Non-pigmented ciliary epithelial cell (primary cell): Measurements from ENCODE around the gene ABI3.
"Not testable (repeated sequence)": the region's sequence is repeated elsewhere in the genome, so short reads cannot be mapped to it uniquely, and the experiment has no call there.

Source experiments
- DNase-seq: peaks from one replicate; pipeline ENCODE4 v3.0.0-alpha.2; 2010; ENCODE audit warnings: low read depth

Gene ABI3

DNA sequence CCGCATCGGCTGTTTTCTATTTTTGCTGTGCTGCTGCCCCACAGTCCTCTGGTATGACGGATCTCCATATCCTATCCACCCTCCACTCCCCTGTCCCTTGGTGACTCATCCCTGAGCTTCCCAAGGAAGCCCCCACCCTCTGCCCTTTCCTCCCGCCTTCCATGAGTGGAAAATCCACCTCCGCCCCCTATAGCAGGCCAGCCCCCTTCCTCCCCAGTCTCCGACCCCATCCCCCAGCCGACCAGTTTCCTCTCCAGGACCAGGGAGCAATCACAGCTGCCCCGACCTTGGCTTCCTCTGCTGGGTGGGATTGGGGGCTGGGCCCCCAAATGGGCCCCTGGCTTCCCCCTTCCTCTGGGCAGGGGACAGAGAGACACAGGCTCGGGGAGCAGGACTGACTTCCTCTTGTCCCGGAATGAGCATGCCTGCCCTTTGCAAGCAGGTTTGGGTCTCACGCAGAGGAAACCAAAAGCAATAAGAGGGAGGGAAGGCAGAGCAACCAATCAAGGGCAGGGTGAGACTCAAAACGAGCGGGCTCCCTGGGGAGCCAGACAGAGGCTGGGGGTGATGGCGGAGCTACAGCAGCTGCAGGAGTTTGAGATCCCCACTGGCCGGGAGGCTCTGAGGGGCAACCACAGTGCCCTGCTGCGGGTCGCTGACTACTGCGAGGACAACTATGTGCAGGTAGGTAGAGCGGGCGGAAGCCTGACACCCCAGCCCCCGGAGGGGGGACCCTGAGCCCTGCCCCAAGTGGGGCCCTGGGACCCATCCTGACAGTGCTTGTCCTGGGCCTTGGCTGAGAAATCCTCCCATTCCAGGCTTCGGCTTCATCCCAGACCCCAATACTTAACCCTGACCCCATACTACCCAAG is at the start of gene ABI3, which contains the start of gene GNGT2:
ABI3 (plus strand) TSS at position 550 of the 872 bp plus-strand sequence; CDS start at position 568, 18 bp downstream.
GNGT2 (minus strand) TSS at position 417 of the 872 bp plus-strand sequence. CDS start 3,152 bp downstream, outside the sequence.
- DNase-seq: no peak

DNA sequence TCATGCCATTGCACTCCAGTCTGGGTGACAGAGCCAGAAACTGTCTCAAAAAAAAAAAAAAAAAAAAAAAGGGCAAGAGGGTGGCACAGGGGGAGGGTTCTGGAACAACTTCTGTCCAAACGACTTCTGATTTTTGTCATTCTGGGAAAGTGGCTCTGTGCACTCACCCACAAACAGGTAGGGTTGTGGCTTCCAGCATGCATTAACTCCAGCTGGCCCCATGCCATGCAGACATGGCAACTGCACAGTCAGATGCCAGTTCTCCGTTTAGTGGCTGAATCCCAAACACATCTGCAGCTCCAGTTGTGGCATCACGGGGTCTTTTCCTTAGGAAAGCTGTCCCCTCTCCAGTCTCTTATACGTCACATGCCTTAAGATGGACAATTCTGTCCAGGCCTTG is 47.6 kb upstream of the ABI3 start:
- DNase-seq: no peak

GRCh38 chr17:49165143-49165542 is 45.4 kb upstream of the ABI3 start:
- DNase-seq: no peak

- DNase-seq: no peak
Measured at GRCh38 chr17:49168706-49169105, 41.8 kb upstream of the ABI3 start.

DNA sequence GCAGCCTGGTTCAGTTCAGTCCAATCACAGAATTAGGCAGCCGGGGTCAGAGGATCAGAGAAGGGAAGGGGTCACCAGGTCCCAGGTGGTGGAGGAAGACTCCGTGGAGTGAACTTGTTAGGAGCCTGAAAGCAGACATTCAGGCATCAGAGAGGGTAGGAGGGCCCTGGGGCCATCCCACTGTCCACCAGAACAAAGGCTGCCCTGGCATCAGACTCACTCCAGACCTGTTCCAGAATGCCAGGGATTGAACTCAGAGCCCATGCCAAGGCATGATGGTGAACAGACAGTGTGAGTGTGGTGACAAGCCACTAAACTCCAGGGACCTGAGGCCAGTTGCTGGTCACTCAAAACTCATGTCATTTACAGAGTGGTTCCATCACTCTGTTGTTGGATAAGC is 40.3 kb upstream of the ABI3 start:
- DNase-seq: no peak

- DNase-seq: not testable (repeated sequence)
Measured at GRCh38 chr17:49170711-49171110, 39.8 kb upstream of the ABI3 start.

DNA sequence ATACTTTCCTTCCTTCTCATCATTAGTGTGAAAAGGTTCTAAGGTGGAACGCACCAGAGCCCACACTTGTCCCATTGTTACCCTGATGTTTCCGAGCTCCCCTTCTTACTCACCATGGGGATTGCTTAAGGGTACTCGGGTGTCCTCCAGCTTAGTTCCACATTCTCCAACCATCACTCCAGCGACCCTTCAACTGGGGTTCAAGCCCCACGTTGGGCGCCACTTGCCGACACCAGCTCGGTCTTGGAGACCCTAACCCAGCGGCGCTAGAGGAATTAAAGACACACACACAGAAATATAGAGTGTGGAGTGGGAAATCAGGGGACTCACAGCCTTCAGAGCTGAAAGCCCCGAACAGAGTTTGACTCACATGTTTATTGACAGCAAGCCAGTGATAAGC is 34.5 kb upstream of the ABI3 start:
- DNase-seq: not testable (repeated sequence)

DNA sequence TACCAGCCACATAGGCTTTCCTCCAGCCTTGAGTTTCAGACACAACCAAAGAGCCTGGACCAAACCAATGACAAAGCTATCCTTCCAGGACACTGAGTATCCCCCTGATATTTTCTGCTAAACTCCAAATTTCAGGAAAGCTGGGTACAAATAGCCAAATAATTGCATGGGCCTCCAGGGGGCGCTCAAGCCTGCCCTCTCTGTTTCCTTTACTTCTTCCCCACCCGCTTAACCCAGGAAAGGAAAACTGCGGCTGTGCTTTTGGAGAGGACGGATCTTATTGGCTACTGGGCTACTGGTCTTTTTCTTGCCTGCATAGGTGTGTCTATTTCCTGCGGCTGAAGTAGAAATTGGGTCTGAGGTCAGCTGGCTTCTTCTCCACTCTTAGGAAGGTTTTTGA is 30.2 kb upstream of the ABI3 start:
- no peak for DNase-seq

GRCh38 chr17:49180998-49181635 is 29.4 kb upstream of the ABI3 start:
- DNase-seq: no peak

- DNase-seq: no peak
Measured at GRCh38 chr17:49183341-49183740, 27.2 kb upstream of the ABI3 start.

DNA sequence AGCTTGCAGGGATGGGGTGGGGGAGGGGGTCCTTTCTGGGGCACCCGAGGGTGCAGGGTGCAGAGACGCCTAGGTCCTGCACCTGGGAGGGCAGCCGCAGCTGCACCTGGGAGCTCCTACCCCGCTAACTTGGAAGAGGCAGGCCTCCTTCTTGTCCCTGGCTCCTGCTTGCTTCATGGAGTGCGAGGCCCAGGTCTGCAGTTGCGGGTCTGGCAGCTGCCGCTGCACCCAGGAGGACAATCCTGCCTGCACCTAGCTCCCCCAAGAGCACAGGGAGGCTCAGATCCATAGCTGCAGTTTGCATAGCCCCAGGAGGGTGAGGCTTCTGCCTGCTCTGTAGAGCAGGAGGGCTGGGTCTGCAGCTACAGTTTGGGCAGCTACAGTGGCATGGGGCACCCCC is 26.7 kb upstream of the ABI3 start:
- DNase-seq: no peak

- not testable (repeated sequence) for DNase-seq
Measured at GRCh38 chr17:49184522-49184921, 26.0 kb upstream of the ABI3 start.

GRCh38 chr17:49185381-49185780 is 25.1 kb upstream of the ABI3 start:
- DNase-seq: not testable (repeated sequence)

GRCh38 chr17:49187301-49187700 is 23.2 kb upstream of the ABI3 start:
- no peak for DNase-seq

- no peak for DNase-seq
Measured at GRCh38 chr17:49190932-49191331, 19.6 kb upstream of the ABI3 start.

DNA sequence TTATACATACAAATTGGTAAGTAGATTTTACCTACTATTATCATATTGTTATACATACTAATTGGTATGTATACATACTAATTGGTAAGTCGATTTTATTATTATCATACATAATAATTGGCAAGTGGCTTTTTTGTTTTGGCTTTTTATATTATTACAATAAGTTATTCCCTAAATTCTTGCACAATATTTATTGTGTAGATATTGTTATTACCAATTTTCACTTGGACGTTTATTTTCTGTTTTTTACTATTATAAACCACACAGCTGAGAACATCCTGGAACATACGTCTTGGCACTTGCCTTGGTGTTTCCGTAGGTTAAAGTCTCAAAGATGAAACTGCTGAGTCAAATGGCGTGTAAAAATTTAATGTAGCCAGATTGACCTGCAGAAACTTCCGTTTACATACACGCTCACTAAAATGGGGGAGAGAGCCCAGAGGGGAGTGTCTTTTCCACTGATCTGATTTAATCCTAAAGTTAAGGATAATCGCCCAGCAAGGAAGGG is 19.0 kb upstream of the ABI3 start:
- no peak for DNase-seq

DNA sequence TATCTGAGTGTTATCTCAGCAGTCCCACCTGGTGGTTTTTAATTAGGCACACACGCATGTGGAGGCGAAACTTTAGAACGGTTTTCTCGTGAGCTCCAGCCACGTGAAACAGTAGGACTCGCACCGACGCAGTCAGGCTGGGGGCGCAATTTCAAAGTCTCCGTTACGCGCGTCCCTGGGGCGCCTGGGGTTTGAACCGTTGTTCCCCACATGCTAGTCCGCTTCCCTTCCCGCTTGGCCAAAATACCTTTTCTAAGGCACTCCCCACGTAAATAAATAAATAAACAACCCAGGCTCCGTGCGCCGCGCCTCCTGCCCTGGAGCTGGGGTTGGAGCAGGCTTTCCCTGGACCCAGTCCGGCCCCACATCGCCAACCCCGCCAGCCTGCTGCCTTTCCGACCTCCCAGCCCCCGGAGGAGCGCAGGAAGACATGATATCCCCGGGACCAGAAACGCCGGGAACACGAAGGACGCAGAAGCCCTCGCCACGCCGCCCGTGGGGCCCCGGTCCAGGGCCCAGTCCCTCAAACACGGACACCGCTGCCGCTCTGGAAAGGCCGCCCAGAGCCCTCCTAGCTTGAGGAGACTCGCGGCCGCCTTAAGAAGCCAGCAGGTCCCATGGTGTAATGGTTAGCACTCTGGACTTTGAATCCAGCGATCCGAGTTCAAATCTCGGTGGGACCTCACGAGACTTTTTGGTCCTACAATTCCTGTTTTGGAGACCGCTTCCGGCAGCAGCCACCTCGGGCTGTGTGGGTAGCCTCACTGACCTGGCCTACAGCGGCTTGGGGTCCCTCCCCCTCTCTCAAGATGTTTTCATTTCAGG is 18.4 kb upstream of the ABI3 start:
- peak; percentile 43 for DNase-seq

DNA sequence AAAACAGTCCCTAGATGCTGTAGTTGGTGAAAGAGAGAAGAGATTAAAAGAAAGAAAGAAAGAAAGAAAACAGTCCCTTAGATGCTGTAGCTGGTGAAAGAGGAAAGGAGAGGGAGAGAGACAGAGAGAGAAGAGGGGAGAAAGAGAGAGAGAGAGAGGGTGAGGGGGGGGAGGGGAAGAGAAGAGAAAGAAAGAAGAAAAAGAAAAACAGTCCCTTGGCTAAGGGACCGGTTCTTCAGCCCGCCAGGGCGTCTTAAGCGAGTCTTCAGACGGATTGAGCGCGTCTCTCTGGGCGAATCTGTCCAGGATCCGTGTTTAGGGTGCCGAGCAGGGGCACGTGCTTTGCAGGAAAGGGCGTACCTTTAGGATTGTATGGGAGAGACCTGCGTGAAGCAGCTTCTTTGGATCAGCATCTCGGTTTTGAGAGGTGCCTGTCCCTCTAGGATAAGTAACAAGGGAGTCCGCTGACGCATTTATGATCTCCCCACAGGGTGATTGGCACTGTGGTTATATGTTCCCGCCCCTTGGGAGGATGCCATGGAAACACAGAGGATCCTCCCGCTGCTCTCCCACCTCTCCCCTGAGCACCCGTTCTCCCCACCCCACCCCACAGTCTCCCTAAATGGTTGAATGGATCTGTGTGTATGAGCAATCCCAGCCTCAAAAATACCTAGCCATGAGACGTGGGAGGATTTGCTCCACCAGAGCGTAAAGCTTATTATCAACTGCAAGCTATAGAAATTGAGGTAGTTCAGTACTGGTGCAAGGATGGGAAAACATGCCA is 16.8 kb upstream of the ABI3 start:
- peak; percentile 51 for DNase-seq

- no peak for DNase-seq
Measured at GRCh38 chr17:49194297-49194607, 16.3 kb upstream of the ABI3 start.

DNA sequence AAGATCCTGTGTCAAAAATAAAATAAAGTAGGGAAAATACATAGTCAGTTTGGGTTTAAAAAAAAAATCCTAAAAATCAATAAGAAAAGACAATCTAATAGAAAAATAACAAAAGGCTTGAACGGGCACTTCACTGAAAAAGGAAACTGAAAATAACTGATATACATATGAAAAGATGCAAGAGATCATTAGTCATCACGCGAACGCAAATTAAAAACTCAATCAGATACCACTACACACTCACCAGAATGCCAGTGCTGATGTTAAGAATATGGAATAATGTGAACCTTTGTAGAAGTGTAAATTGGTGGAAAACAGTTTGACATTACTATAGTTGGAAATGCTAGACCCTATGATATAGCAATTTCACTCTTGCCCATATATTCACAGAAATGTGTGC is 14.8 kb upstream of the ABI3 start:
- no peak for DNase-seq

DNA sequence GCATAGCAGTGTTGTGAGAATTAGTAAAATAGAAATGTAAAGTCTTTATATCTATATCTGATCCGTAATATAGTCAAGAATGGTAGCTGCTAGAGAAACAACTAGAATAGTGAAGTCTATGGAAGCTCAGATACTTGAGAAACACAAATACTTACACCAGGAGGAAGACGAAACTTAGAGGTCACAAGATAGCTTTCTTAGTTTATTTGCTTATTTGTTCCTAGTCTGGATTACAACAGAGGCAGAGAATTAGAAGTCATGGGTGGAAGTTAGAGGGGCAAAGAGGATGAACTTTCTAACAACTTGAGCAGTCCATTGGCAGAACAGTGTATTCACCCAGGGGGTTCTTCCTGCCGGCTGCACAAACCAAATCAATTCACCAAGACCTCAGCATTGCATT is 14.0 kb upstream of the ABI3 start:
- DNase-seq: no peak
